HepG2 (cell line): ENCODE results near the gene ARL8B. TPM values are rescaled to one million over a fixed set of nuclear protein-coding genes. Genes with fewer than 3 reads are reported as not detected.

Experiments used
- ARNT ChIP-seq: fragments of 450-650 bp; IDR thresholded peaks from 2 replicates; pipeline ENCODE4 v1.6.1; 2017
- ATM ChIP-seq: fragments of 450-650 bp; IDR thresholded peaks from 2 replicates; pipeline ENCODE4 v1.7.1; 2017; ENCODE audit warnings: mild to moderate bottlenecking, borderline replicate concordance
- BHLHE40 ChIP-seq: IDR thresholded peaks from 2 replicates; pipeline ENCODE4 v1.6.1; 2011; ENCODE audit warnings: low read length, improper control_type of control experiment
- CEBPG ChIP-seq: IDR thresholded peaks from 2 replicates; pipeline ENCODE4 v1.6.1; 2016
- DMAP1 ChIP-seq: IDR thresholded peaks from 2 replicates; pipeline ENCODE4 v1.6.1; 2016
- FOXA3 ChIP-seq: IDR thresholded peaks from 2 replicates; pipeline ENCODE4 v1.6.1; 2016; ENCODE audit warnings: missing genetic modification reagents, missing compliant biosample characterization
- GFI1 ChIP-seq: sonication (generic); formaldehyde crosslinking; IDR thresholded peaks from 2 replicates; pipeline ENCODE4 v1.5.0; 2020; ENCODE audit warnings: missing genetic modification reagents, mild to moderate bottlenecking, borderline replicate concordance
- KDM3A ChIP-seq: IDR thresholded peaks from 2 replicates; pipeline ENCODE4 v1.6.1; 2018; ENCODE audit warnings: low read depth, missing compliant biosample characterization
- NR2F2 ChIP-seq: IDR thresholded peaks from 2 replicates; pipeline ENCODE4 v1.6.1; 2012; ENCODE audit warnings: low read depth, inconsistent platforms, borderline replicate concordance
- SIN3B ChIP-seq: fragments of 150-350 bp; IDR thresholded peaks from 2 replicates; pipeline ENCODE4 v1.6.1; 2014; ENCODE audit warnings: low read length
- ZFAT ChIP-seq: sonication (generic); formaldehyde crosslinking; conservative IDR thresholded peaks from 2 replicates; pipeline ENCODE4 v1.8.1; 2023; ENCODE audit warnings: missing genetic modification reagents, inconsistent platforms
- ZFY ChIP-seq: sonication (generic); formaldehyde crosslinking; IDR thresholded peaks from 2 replicates; pipeline ENCODE4 v1.4.0; 2020; ENCODE audit warnings: missing genetic modification reagents
- ZNF263 ChIP-seq: sonication (generic); formaldehyde crosslinking; IDR thresholded peaks from 2 replicates; pipeline ENCODE4 v1.4.0; 2020; ENCODE audit warnings: missing genetic modification reagents
- ZNF780A ChIP-seq: sonication (generic); formaldehyde crosslinking; IDR thresholded peaks from 2 replicates; pipeline ENCODE4 v1.8.0; 2022; ENCODE audit warnings: mild to moderate bottlenecking, missing genetic modification reagents, moderate library complexity
- ZSCAN20 ChIP-seq: sonication (generic); formaldehyde crosslinking; IDR thresholded peaks from 2 replicates; pipeline ENCODE4 v1.4.0; 2020; ENCODE audit warnings: missing genetic modification reagents, mild to moderate bottlenecking, borderline replicate concordance
- polyA plus RNA-seq, 8 experiments: library from polyadenylated mRNA; depleted of rRNA in 3 of 8; stranded (reverse) in 7 of 8; unstranded in 1 of 8; fragments of >200 nt; fragmentation: Illumina TruSeq in 4 of 8; extraction: Trizol in 4 of 8; gene quantifications; 2 replicates each; pipeline versions ENCODE4 v1.2.1 to v1.2.3, GENCODE V29; 2011 to 2016; ENCODE audit warnings: low read depth in 4 of 8, missing spikeins in 1 of 8, mixed read lengths in 1 of 8; ENCODE audit not compliant: insufficient read depth in 1 of 8
- total RNA-seq, 5 experiments: library from RNA; depleted of rRNA; stranded (reverse); fragments of >200 nt; fragmentation: Illumina TruSeq; extraction: Trizol; gene quantifications; 2 replicates each; pipeline ENCODE4 v1.2.3, GENCODE V29; 2016; ENCODE audit warnings: low read depth in 1 of 5
- TF ChIP-seq, protein P1 (sequence below): sonication (generic); formaldehyde crosslinking; IDR thresholded peaks from 2 replicates; pipeline ENCODE4 v1.4.0; 2020; ENCODE audit warnings: mild to moderate bottlenecking, missing genetic modification reagents, borderline replicate concordance
- TF ChIP-seq, protein P2 (sequence below): sonication (generic); formaldehyde crosslinking; IDR thresholded peaks from 2 replicates; pipeline ENCODE4 v1.4.0; 2020; ENCODE audit warnings: low read depth, mild to moderate bottlenecking, missing genetic modification reagents
- TF ChIP-seq, protein P3 (sequence below): sonication (generic); formaldehyde crosslinking; conservative IDR thresholded peaks from 2 replicates; pipeline ENCODE4 v1.4.0; 2020; ENCODE audit warnings: missing genetic modification reagents
- TF ChIP-seq, protein P4 (sequence below): sonication (generic); formaldehyde crosslinking; IDR thresholded peaks from 2 replicates; pipeline ENCODE4 v1.4.0; 2020; ENCODE audit warnings: missing genetic modification reagents, borderline replicate concordance
- TF ChIP-seq, protein P5 (sequence below): IDR thresholded peaks from 2 replicates; pipeline ENCODE4 v1.6.1; 2016; ENCODE audit warnings: missing compliant biosample characterization, missing genetic modification reagents, borderline replicate concordance

Gene ARL8B
- total and polyA plus RNA-seq, 2 of the 13 experiments (the other 11 are each of a cell fraction or from before 2014, with no cell fraction given), result 23.5 to 30.4 TPM

DNA sequence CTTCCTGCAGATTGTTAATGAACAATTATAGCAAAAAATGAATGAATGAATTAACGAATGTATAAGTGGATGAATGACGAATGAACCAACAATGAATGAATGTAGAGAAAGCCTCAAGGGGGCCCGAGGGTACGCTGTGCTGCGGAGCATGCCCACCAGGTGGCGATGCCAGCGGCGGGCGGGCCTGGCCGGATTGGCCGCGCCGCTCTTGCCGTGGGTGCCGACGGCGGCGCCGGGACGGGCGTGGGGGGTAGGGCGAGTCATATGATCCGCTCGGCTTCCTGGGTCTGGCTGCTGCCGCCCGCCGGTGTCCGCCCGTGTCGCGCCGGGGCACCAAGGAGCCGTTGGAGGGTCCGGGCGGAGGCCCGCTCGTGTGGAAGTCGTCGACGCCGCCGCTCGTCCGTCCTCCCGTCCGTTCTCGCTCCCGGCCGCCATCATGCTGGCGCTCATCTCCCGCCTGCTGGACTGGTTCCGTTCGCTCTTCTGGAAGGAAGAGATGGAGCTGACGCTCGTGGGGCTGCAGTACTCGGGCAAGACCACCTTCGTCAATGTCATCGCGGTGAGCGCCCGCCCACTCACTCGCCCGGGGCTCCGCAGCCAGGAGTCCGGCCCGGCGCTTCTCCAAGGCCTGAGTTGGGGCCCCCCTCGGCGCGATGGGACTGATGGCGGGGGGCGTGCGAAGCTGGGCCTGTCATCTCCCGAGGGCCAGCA lies at the start of gene ARL8B (continued):
- TF ChIP-seq, protein P1, sequence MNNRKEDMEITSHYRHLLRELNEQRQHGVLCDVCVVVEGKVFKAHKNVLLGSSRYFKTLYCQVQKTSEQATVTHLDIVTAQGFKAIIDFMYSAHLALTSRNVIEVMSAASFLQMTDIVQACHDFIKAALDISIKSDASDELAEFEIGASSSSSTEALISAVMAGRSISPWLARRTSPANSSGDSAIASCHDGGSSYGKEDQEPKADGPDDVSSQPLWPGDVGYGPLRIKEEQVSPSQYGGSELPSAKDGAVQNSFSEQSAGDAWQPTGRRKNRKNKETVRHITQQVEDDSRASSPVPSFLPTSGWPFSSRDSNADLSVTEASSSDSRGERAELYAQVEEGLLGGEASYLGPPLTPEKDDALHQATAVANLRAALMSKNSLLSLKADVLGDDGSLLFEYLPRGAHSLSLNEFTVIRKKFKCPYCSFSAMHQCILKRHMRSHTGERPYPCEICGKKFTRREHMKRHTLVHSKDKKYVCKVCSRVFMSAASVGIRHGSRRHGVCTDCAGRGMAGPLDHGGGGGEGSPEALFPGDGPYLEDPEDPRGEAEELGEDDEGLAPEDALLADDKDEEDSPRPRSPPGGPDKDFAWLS (CRISPR knock-in tag), result no peak
- TF ChIP-seq, protein P2, sequence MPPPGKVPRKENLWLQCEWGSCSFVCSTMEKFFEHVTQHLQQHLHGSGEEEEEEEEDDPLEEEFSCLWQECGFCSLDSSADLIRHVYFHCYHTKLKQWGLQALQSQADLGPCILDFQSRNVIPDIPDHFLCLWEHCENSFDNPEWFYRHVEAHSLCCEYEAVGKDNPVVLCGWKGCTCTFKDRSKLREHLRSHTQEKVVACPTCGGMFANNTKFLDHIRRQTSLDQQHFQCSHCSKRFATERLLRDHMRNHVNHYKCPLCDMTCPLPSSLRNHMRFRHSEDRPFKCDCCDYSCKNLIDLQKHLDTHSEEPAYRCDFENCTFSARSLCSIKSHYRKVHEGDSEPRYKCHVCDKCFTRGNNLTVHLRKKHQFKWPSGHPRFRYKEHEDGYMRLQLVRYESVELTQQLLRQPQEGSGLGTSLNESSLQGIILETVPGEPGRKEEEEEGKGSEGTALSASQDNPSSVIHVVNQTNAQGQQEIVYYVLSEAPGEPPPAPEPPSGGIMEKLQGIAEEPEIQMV, result no peak; the same call in 1 of the 2 replicates
- TF ChIP-seq SIN3B, result peak; percentile 64
- peak; percentile 49 for TF ChIP-seq CEBPG (CRISPR knock-in tag)
- TF ChIP-seq, protein P3, sequence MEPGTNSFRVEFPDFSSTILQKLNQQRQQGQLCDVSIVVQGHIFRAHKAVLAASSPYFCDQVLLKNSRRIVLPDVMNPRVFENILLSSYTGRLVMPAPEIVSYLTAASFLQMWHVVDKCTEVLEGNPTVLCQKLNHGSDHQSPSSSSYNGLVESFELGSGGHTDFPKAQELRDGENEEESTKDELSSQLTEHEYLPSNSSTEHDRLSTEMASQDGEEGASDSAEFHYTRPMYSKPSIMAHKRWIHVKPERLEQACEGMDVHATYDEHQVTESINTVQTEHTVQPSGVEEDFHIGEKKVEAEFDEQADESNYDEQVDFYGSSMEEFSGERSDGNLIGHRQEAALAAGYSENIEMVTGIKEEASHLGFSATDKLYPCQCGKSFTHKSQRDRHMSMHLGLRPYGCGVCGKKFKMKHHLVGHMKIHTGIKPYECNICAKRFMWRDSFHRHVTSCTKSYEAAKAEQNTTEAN (CRISPR knock-in tag), result peak; percentile 48
- TF ChIP-seq NR2F2, result no peak
- TF ChIP-seq ARNT, result no peak
- no peak for TF ChIP-seq BHLHE40
- TF ChIP-seq GFI1 (CRISPR knock-in tag), result no peak; the same call in 1 of the 2 replicates
- TF ChIP-seq, protein P4, sequence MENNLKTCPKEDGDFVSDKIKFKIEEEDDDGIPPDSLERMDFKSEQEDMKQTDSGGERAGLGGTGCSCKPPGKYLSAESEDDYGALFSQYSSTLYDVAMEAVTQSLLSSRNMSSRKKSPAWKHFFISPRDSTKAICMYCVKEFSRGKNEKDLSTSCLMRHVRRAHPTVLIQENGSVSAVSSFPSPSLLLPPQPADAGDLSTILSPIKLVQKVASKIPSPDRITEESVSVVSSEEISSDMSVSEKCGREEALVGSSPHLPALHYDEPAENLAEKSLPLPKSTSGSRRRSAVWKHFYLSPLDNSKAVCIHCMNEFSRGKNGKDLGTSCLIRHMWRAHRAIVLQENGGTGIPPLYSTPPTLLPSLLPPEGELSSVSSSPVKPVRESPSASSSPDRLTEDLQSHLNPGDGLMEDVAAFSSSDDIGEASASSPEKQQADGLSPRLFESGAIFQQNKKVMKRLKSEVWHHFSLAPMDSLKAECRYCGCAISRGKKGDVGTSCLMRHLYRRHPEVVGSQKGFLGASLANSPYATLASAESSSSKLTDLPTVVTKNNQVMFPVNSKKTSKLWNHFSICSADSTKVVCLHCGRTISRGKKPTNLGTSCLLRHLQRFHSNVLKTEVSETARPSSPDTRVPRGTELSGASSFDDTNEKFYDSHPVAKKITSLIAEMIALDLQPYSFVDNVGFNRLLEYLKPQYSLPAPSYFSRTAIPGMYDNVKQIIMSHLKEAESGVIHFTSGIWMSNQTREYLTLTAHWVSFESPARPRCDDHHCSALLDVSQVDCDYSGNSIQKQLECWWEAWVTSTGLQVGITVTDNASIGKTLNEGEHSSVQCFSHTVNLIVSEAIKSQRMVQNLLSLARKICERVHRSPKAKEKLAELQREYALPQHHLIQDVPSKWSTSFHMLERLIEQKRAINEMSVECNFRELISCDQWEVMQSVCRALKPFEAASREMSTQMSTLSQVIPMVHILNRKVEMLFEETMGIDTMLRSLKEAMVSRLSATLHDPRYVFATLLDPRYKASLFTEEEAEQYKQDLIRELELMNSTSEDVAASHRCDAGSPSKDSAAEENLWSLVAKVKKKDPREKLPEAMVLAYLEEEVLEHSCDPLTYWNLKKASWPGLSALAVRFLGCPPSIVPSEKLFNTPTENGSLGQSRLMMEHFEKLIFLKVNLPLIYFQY (CRISPR knock-in tag), result peak; percentile 29; the same call in 1 of the 2 replicates
- peak; percentile 71 for TF ChIP-seq FOXA3 (CRISPR knock-in tag)
- TF ChIP-seq DMAP1 (CRISPR knock-in tag), result peak; percentile 42; the same call in 1 of the 2 replicates
- 0 out of 2 replicates have a peak, but pooled peaks have one; percentile 65 for TF ChIP-seq ZFAT (CRISPR knock-in tag)
- no peak for TF ChIP-seq ZNF780A (CRISPR knock-in tag)
- TF ChIP-seq, protein P5, sequence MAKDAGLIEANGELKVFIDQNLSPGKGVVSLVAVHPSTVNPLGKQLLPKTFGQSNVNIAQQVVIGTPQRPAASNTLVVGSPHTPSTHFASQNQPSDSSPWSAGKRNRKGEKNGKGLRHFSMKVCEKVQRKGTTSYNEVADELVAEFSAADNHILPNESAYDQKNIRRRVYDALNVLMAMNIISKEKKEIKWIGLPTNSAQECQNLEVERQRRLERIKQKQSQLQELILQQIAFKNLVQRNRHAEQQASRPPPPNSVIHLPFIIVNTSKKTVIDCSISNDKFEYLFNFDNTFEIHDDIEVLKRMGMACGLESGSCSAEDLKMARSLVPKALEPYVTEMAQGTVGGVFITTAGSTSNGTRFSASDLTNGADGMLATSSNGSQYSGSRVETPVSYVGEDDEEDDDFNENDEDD, result peak; percentile 59; the same call in 1 of the 2 replicates
- no peak for TF ChIP-seq ATM
- peak; percentile 84; the same call in 1 of the 2 replicates for TF ChIP-seq KDM3A (CRISPR knock-in tag)
- TF ChIP-seq ZFY (CRISPR knock-in tag), result peak; percentile 90
- peak; percentile 68 for TF ChIP-seq ZNF263 (CRISPR knock-in tag)
- peak; percentile 64; the same call in 1 of the 2 replicates for TF ChIP-seq ZSCAN20 (CRISPR knock-in tag)
